HG03045 (cell line): ENCODE data around the gene IL10RA.
A peak's percentile ranks its signal among the peaks of the same experiment; 100 is the strongest.

ENCODE experiments used
- ATAC-seq: cut with Tn5 transposase; IDR thresholded peaks from one replicate; pipeline ENCODE4 v1.9.1; 2021; ENCODE audit warnings: mild to moderate bottlenecking, moderate library complexity; ENCODE audit not compliant: unreplicated experiment

Gene IL10RA

GRCh38 chr11:117989351-117990102 is 3.3 kb downstream of the IL10RA start:
- no peak for ATAC-seq

- ATAC-seq: no peak
Observed at GRCh38 chr11:117992136-117992535, 5.9 kb downstream of the IL10RA start.

- ATAC-seq: no peak
Observed at GRCh38 chr11:117992620-117993019, 6.4 kb downstream of the IL10RA start.

DNA sequence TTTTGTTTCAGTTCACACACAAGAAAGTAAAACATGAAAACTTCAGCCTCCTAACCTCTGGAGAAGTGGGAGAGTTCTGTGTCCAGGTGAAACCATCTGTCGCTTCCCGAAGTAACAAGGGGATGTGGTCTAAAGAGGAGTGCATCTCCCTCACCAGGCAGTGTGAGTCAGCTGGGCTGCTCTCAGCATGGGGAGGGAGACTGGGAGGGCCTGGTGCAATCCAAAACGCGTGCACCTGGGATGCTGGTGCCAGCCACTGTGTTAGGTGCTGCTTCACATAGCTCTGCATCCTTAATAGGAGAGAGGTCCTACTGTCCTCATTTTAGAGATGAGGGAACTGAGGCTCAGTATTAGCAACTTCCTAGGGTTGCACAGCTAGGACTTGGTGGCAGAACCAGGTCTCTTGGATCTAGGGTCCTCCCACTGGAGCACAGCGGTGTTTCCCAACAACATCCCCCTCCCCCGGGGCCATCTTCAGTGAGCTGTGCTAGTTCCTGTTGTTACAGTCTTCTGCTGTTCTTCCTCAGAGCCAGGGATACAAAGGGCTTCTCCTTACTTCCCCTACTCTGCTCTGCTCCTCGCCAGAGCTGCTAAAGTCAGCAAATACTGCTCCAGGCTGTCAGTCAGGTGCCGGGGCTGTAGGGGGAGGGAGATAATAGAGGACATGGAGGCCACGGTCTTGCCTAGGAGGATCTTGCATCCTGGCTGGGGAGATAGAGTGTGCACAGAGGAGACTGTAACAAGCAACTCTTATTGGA is 8.0 kb downstream of the IL10RA start:
- ATAC-seq: no peak

GRCh38 chr11:117995472-117995871 is 9.3 kb downstream of the IL10RA start:
- ATAC-seq: no peak

DNA sequence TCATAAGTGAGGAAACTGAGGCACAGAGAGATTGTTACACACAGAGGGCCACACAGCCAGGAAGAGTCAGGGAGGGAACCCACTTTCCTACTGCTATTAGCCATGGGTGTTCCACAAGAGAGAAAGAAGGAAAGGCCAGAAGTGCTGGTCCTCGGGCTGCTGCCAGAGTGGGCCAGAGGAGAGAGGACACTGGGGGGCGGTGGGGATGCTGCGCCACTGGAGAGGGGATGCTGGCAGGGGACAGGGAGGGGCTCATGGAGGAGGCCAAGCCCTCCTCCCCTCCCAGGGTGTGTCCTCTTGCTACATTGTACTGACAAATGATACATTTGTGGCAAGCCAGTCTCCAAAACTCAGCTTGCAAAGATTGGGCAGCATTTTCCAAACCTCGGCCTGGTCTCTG is 9.9 kb downstream of the IL10RA start:
- ATAC-seq: no peak

DNA sequence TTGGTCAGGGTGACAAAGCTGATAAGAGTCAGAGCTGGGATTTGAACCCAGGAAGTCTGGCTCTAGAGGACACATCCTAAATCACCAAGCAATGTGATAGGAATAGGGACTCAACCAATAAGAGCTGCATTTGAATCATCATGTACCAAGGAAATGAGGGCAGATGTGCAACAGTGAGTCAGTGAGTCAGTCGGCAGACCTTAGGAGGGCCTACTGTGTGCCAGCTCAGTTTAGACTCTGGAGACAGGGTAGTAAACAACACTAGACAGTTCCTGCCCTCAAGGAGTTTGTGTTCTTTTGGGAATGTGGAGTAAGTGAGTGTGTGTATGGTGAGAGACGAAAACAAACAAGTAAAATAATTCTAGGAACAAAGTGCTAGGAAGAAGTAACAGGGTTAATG is 11.2 kb downstream of the IL10RA start:
- no peak for ATAC-seq

- peak; percentile 57 for ATAC-seq
Observed at GRCh38 chr11:117997823-117998579, 11.8 kb downstream of the IL10RA start.

DNA sequence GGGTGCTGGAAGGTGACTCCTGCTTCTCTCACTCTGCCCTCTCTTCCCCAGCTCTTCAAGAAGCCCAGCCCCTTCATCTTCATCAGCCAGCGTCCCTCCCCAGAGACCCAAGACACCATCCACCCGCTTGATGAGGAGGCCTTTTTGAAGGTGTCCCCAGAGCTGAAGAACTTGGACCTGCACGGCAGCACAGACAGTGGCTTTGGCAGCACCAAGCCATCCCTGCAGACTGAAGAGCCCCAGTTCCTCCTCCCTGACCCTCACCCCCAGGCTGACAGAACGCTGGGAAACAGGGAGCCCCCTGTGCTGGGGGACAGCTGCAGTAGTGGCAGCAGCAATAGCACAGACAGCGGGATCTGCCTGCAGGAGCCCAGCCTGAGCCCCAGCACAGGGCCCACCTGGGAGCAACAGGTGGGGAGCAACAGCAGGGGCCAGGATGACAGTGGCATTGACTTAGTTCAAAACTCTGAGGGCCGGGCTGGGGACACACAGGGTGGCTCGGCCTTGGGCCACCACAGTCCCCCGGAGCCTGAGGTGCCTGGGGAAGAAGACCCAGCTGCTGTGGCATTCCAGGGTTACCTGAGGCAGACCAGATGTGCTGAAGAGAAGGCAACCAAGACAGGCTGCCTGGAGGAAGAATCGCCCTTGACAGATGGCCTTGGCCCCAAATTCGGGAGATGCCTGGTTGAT is 12.6 kb downstream of the IL10RA start:
- ATAC-seq: no peak

GRCh38 chr11:117999354-117999993 is 13.3 kb downstream of the IL10RA start:
- ATAC-seq: no peak

DNA sequence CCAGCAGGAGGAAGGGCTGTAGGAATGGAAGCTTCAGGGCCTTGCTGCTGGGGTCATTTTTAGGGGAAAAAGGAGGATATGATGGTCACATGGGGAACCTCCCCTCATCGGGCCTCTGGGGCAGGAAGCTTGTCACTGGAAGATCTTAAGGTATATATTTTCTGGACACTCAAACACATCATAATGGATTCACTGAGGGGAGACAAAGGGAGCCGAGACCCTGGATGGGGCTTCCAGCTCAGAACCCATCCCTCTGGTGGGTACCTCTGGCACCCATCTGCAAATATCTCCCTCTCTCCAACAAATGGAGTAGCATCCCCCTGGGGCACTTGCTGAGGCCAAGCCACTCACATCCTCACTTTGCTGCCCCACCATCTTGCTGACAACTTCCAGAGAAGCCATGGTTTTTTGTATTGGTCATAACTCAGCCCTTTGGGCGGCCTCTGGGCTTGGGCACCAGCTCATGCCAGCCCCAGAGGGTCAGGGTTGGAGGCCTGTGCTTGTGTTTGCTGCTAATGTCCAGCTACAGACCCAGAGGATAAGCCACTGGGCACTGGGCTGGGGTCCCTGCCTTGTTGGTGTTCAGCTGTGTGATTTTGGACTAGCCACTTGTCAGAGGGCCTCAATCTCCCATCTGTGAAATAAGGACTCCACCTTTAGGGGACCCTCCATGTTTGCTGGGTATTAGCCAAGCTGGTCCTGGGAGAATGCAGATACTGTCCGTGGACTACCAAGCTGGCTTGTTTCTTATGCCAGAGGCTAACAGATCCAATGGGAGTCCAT is 14.1 kb downstream of the IL10RA start:
- ATAC-seq: no peak

GRCh38 chr11:118000850-118001228 is 14.6 kb downstream of the IL10RA start:
- no peak for ATAC-seq

DNA sequence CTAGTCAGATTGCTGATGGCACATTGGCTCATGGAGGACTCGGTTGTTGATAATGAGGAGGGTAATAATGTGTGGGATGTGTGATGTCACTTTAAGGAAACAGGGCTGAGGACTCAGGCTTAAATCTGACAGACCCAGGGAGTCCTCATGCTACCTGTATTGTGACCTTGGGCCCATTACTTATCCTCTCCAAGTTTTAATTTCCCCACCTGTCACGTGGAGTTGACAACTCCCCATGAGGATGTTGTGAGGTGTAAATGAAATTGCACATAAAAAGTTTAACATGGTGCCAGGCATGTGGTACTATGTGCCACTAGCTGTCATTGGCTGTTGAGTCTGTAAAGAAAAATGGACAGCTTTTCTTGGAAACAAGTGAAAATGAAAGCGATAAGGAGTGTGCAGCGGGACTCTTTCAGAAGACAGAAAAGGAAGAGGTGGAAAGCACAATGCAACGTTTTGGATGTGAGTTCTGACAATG is 15.3 kb downstream of the IL10RA start:
- ATAC-seq: no peak

DNA sequence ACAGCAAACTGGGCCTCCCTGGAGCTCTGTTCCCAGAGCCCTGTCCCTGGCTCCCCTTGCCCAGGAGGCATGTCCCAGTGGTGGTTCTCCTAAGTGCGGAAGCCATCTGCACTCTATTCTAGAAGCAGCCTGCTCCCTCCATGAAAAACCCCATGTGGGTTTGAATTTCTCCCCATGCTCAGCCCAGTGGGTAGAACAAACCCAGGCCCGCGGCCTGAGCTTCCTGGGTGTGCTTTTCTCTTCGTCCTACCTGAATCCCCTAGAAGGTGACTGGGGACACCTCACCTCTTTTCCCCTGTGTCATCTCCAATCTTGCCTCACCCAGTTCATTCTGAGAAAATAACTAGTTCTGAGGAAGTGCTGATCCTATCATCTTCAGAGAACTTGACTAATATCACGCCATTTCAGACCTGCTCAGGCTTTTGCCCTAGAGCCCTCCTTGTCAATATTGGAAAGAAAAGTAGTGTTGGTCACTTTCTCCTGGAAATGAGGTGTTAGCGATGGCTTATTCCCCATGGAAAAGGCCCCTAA is 15.9 kb downstream of the IL10RA start:
- no peak for ATAC-seq

- ATAC-seq: no peak
Observed at GRCh38 chr11:118002541-118003423, 16.6 kb downstream of the IL10RA start.

DNA sequence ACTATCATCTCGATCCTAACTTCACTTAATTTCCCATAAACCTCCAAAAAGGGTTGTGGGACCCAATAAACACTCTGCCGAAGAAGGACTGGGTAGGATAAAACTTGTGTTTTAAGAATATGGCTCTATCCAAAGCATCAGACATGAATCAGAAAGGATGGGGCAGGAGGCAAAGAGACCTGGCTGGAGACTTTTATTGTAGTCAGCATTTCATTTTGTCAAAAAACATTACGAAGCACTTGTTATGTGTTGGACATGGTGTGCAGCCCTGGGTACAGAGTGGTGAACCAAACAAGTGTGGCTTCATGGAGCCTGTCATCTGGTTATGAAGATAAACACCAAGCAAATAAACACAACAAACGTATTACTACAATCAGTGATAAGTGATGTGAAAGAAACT is 17.3 kb downstream of the IL10RA start:
- ATAC-seq: no peak

GRCh38 chr11:118004543-118005223 is 18.5 kb downstream of the IL10RA start:
- no peak for ATAC-seq
